Activated CD4-positive, CD25-positive, alpha-beta regulatory T cell treated with anti-CD3 and anti-CD28 coated beads, Interleukin-2, amount 50 U/mL, for 24 hours (primary cell): ENCODE results near the gene TESMIN.

ENCODE experiments used
- ATAC-seq, 2 donors: fragments of 150-1000 bp; cut with Tn5 transposase; one replicate each; pipeline ENCODE4 v1.10.0; 2021; ENCODE audit warnings: mild to moderate bottlenecking in 1 of 2, moderate library complexity in 1 of 2

The TESMIN gene

DNA sequence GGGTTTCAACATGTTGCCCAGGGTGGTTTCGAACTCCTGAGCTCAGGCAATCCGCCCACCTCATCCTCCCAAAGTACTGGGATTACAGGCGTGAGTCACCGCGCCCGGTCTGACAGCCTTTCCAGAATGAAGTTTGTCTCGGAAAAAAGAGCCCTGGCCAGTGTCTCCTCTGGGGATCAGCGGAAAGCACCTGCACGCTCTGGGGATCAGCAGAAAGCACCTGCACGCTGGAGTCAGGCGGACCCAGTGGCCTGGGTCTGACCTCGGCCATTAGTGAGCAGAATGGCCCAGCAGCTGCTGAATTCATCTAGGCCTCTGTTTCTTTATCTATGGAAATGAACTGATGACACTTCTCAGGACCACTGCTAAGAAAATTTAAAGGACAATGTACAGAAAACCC is 10.5 kb upstream of the TESMIN start:
- no peak for ATAC-seq

DNA sequence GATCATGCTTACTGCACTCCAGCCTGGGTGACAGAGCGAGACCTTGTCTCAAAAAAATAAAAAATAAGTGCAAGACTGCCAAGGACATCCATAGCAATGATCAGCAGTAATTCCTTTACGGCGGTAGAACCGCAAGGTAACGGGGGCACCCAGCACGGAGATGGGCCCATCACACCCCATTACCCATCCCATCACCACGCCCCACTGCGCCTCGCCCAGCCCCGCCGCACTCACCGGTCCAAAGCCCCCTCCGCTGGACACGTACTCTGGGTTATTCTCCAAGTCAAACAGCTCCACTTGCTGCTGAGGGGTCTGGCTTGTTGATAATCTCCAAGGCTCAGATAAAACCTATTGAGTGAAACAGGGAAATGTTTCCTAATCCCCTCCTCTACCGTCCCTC is 8.7 kb upstream of the TESMIN start:
- no peak for ATAC-seq

DNA sequence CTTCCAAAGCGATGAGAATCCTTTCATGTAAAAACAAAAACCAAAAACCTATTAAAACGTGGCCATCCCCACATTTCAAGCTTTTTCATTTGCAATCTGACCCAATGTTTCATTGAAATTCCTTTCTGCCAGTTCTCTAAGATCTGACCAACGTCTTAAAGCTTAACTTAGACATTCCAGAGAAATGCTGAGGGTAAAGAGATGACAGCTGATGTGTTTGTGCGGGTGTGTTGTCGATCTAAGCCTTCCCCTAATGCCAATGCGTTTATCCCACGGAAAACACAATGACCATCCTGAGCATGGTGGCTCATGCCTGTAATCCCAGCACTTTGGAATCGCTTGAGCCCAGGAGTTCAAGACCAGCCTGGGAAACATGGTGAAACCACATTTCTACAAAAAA is 6.4 kb upstream of the TESMIN start:
- no peak for ATAC-seq

DNA sequence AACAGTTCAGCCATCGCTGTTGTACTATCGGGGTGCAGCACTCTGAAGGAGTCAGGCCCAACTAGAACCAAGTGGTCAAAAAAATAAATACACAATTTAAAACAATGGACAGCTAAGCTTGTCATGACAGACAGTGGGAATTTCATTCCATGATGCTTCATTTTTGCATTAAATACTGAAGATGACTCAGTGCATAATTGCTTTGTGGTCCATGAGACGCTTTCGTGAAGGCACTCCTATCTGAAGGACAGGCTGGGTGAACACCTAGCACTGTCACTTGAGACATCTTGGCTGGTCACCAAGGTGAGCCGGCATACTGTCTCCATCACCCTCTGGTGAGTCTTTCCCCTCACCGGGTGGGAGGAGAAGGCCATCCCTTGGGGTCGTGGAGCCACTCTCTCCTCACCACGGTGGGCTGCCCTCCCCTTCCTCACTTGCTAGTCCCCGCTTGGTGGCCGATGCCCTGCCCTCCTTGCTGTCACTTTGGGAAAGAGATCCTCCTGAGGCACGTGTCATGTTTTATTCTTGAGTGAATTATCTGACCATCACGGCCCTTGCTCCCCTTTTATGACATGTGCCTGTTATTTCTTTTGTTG is 4.9 kb upstream of the TESMIN start:
- ATAC-seq = no peak

DNA sequence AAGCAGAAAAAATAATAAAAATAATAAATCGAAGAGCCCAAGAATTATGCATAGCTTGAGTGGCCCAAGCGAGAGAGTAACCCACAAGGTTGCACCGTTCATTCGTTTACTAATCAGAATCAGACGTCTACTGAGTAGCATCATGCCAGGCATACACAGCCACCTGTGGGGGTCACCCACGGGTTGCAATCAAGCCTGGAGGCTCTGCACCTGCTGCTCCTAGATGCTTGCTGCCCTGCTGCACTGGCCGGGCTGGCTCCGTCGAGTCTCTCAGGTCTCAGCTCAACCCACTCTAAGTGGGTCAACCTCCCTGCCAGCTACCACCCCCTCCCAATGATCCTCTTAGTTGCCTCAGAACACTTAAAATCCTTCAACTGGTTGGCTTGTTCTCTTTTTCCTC is 2.0 kb upstream of the TESMIN start:
- ATAC-seq = no peak

DNA sequence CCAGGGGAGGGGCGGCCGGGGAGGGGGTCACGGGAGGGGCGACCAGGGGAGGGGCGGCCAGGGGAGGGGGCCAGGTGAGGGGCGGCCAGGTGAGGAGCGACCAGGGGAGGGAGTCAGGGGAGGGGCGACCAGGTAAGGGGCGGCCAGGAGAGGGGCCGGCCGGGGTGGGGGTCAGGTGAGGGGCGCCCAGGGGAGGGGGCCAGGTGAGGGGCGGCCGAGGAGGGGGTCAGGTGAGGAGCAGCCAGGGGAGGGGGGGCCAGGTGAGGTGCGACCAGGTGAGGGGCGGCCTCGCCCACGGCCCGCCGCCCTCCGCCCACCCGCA is 355 bp downstream of the TESMIN start:
- ATAC-seq = no peak

GRCh38 chr11:68750195-68751003 is 921 bp downstream of the TESMIN start:
- ATAC-seq = no peak

DNA sequence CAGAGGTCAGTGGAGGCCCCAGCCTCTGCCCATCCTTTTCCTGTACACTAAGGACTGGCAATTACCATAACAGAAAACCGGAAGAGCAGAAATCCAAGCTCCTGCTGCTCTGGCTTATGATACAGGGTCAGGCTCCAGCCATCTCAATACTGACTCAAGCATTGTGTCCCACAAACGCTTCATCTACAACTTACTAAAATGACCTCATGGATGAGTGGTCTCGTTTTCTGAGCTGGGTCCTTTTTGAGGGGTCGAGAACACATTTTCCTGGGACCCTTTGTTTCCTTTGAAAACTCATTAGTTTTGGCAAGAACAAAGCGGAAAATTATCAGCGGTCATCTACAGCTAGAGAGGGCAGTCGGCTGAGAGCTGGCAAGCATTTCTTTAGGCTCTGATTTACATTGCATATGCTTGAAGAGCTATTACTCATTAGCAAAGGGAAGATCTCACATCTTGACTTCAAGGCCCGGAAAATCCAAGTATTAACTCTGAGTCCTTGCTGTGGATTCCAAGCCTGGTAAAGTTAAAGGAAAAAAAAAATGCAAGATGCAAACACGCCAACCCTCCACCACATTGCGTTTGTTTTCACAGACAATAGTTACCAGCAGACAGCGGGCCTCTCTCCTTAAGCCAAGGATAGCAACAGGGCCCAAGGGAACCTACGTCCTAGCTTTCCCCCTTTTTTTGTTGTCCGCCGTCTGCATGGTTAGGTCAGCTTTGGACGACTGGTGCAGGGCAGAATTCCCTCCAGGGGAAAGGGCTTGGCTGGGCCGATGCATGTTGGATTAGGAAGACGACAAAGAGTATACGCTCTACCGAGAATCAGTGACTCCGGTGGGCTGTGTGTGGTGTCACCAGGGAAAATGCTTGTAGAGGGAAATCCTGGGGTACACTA is 1.8 kb downstream of the TESMIN start:
- ATAC-seq = no peak

DNA sequence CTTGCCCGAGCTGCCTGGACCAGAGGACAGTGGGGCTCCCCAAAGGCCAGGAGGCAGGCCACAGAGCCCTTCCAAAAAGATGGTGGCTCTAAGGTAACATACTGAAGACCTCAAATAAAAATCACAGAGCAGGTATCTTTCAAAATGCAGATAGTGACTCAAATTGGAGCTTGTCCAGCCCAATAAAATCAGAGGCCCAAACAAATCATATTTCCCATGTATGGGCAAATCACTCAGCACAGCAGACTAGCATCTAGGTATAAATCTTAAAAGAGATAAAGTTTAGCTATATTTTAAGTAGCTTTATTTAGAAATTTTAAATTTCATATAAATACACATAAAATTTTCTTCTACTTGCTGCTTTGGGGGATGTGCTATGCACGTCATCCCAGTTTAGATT is 3.3 kb downstream of the TESMIN start:
- no peak for ATAC-seq

DNA sequence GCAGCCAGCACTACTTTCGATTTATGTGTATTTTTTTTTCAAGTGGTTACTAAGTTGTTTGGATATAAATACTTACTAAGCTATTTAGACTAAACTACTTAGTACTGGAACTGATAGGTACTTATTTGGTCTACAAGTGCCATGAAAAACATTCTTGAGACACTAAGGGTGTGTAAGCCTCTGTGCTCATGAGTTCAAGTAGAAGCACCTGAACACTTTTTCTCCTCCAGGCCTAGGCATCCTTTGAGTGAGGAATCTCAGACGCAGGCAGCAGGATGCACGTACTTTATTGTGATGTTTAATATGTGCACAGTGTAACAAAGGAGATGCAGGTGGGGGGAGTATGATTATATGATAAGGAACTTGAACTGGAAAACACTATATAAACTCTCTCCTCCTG is 7.8 kb downstream of the TESMIN start:
- ATAC-seq = no peak

- ATAC-seq = no peak
These were observed 9.9 kb downstream of the TESMIN start for GRCh38 chr11:68741463-68741862.

DNA sequence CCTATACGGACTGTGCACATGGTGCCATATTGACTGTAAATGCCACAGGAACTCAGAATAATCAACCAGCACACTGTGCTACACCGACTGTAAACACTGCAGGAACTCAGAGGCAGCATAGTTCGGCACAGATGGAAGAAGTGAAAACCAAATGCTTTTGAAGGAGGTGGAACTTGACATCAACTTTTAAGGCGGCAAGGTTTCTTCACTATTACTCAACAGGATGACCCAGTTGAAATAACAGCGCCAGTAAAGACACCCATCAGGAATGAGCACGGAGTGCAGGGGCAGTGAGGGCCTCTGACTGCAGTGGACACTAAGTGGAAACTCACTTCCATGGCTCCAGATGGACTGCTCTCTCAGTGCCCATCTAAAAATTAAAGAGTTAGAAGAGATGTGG is 15.7 kb downstream of the TESMIN start:
- no peak for ATAC-seq

GRCh38 chr11:68735125-68735524 is 16.2 kb downstream of the TESMIN start:
- ATAC-seq = no peak

- ATAC-seq = no peak
These were observed 17.2 kb downstream of the TESMIN start for GRCh38 chr11:68734111-68734510.

- ATAC-seq = no peak
These were observed 23.5 kb downstream of the TESMIN start for GRCh38 chr11:68727783-68728182.

GRCh38 chr11:68724293-68724692 is 27.0 kb downstream of the TESMIN start:
- no peak for ATAC-seq

DNA sequence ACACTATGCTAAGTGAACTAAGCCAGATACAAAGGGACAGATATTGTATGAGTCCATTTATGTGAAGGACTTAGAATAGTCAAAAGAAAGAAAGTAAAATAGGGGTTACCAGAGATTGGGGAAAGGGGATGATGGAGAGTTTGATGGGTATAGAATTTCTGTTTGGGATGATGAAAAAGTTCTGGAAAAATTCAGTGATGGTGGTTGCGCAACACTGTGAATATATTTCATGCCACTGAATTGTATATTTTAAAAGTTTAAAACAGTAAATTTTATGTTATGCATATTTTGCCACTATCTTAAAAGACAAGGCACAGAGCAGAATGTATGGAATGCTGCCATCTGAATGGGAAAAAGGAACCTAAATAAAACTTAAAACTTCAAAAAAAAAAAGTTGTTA is 29.2 kb downstream of the TESMIN start:
- no peak for ATAC-seq

- ATAC-seq = no peak
These were observed 30.2 kb downstream of the TESMIN start for GRCh38 chr11:68721075-68721474.

DNA sequence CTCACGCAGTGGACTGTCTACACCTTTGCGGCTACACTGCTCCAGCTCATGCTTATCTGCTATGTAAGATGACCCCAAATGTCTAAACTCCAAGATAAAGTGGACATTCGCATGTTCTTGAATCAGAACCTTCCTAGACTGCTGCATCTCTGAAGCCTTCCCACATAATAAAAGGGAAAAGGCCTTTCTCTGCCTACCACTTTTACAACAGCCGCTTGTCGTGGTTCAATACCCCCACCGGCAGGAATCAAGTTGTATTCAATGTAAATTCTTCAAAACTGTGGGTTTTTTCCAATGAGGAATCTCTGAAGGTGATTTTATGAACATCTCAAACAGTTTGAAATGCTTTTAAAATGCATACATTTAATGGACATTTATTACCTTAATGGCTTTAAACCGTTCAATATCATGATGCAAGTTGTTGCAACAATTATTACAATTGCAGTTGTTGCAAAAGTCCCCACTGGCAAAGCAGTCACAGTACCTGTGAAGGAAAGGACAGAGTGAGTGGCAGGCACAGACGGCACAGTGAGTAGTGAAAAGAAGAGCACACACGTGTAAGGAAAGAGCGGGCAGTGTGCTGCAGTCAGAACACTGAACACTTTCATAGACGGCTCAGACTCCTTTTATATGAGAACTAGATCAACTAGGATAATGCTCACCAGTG is 35.7 kb downstream of the TESMIN start:
- ATAC-seq = no peak

DNA sequence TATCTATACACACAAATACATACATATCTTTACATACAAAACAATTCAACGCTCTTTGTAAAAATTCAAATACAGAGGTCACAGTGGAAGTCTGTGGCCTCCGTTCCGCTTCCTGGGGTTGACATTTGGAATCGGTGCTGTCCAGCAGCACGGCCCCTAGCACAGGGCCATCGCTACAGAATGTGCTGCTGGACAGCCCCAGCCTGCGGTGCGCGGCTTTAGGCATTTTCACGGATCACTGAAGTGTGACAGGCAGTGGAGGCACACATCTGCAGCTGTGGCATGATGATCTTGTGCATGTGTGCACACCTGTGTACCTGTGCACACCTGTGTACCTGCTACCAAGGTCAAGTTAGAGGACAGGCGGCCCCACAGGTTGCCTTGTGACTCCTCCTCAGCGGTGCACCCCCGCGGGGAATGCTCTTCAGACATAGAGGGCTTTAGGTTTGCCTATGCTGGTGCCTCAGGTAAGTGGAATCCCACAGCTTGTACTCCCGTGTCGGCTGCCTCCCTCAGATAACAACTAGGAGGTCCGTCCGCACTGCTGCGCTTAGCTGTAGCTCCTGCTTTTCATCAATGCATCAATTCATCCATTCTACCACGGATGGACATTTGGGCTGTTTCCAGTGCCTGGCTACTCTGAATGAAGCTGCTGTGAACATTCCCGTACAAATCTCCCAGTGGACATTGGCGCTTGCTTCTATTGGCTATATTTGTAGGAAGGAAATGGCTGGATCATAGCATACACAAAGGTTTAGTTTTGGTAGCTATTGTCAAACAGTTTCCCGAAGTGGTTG is 37.1 kb downstream of the TESMIN start:
- ATAC-seq = no peak

GRCh38 chr11:68711114-68711513 is 40.2 kb downstream of the TESMIN start:
- ATAC-seq = no peak

DNA sequence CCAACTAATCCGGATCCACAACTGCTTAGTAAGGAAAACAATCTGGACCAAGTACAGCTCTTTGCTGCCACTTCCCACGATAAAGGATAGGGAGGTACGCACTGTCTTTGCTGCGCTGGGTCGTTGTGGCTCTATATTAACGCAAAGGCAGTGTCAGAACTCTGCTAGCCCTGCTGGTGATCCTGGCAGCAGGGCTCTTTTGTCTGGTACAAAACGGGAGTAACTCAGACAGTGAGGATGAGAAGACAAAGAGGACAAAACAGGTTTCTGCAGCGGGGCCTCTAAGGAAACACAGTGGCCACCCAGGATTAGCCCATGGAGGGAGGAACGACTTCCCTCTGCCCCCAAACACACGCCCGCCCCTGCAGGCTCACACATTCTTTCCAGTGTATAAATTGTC is 40.9 kb downstream of the TESMIN start:
- no peak for ATAC-seq
